HepG2 (cell line): ENCODE measurements around the gene TNP2. TPM values are rescaled to one million over a fixed set of nuclear protein-coding genes. Genes with fewer than 3 reads are reported as not detected.

Source experiments
- ATRX ChIP-seq: sonication (generic); formaldehyde crosslinking; IDR thresholded peaks from 2 replicates; pipeline ENCODE4 v1.4.0; 2020; ENCODE audit warnings: missing genetic modification reagents, borderline replicate concordance
- HNRNPK ChIP-seq: fragments of 200-400 bp; formaldehyde crosslinking; IDR thresholded peaks from 2 replicates; pipeline ENCODE4 v1.6.1; 2018; ENCODE audit warnings: low read length, low read depth, moderate library complexity, mild to moderate bottlenecking; ENCODE audit not compliant: poor library complexity, severe bottlenecking
- HOXA5 ChIP-seq: sonication (generic); formaldehyde crosslinking; IDR thresholded peaks from 2 replicates; pipeline ENCODE4 v1.4.0; 2020; ENCODE audit warnings: missing genetic modification reagents
- KDM6A ChIP-seq: IDR thresholded peaks from 2 replicates; pipeline ENCODE4 v1.6.1; 2016; ENCODE audit warnings: low read depth
- NFE2 ChIP-seq: sonication (generic); formaldehyde crosslinking; IDR thresholded peaks from 2 replicates; pipeline ENCODE4 v1.4.0; 2020; ENCODE audit warnings: missing genetic modification reagents
- NFE2L1 ChIP-seq: sonication (generic); formaldehyde crosslinking; IDR thresholded peaks from 2 replicates; pipeline ENCODE4 v1.4.0; 2020; ENCODE audit warnings: missing genetic modification reagents, mild to moderate bottlenecking, borderline replicate concordance
- NR1H2 ChIP-seq: sonication (generic); formaldehyde crosslinking; IDR thresholded peaks from 2 replicates; pipeline ENCODE4 v1.8.1; 2022; ENCODE audit warnings: low read depth, missing genetic modification reagents, borderline replicate concordance
- POGZ ChIP-seq: sonication (generic); formaldehyde crosslinking; IDR thresholded peaks from 2 replicates; pipeline ENCODE4 v1.4.0; 2020; ENCODE audit warnings: mild to moderate bottlenecking, missing genetic modification reagents
- SUZ12 ChIP-seq: fragments of 150-350 bp; IDR thresholded peaks from 2 replicates; pipeline ENCODE4 v1.6.1; 2014; ENCODE audit warnings: low read depth, low read length
- ZEB1 ChIP-seq: IDR thresholded peaks from 2 replicates; pipeline ENCODE4 v1.6.1; 2012; ENCODE audit warnings: mild to moderate bottlenecking, low read depth, inconsistent platforms; ENCODE audit not compliant: insufficient replicate concordance
- ZFP90 ChIP-seq: sonication (generic); formaldehyde crosslinking; IDR thresholded peaks from 2 replicates; pipeline ENCODE4 v1.8.0; 2022; ENCODE audit warnings: missing genetic modification reagents, mild to moderate bottlenecking, inconsistent platforms, borderline replicate concordance
- ZNF30 ChIP-seq: sonication (generic); formaldehyde crosslinking; IDR thresholded peaks from 2 replicates; pipeline ENCODE4 v1.5.0; 2020; ENCODE audit warnings: mild to moderate bottlenecking, missing genetic modification reagents
- ZNF337 ChIP-seq: sonication (generic); formaldehyde crosslinking; IDR thresholded peaks from 2 replicates; pipeline ENCODE4 v1.5.1; 2020; ENCODE audit warnings: missing genetic modification reagents, low read depth, mild to moderate bottlenecking, borderline replicate concordance
- ZNF543 ChIP-seq: sonication (generic); formaldehyde crosslinking; IDR thresholded peaks from 2 replicates; pipeline ENCODE4 v1.4.0; 2020; ENCODE audit warnings: mild to moderate bottlenecking, missing genetic modification reagents
- ZNF674 ChIP-seq: sonication (generic); formaldehyde crosslinking; IDR thresholded peaks from 2 replicates; pipeline ENCODE4 v1.5.0; 2020; ENCODE audit warnings: low read depth, mild to moderate bottlenecking, missing genetic modification reagents
- ZSCAN12 ChIP-seq: sonication (generic); formaldehyde crosslinking; IDR thresholded peaks from 2 replicates; pipeline ENCODE4 v1.9.0; 2021; ENCODE audit warnings: mild to moderate bottlenecking, missing genetic modification reagents
- polyA plus RNA-seq, 8 experiments: library from polyadenylated mRNA; depleted of rRNA in 3 of 8; stranded (reverse) in 7 of 8; unstranded in 1 of 8; fragments of >200 nt; fragmentation: Illumina TruSeq in 4 of 8; extraction: Trizol in 4 of 8; gene quantifications; 2 replicates each; pipeline versions ENCODE4 v1.2.1 to v1.2.3, GENCODE V29; 2011 to 2016; ENCODE audit warnings: low read depth in 4 of 8, missing spikeins in 1 of 8, mixed read lengths in 1 of 8; ENCODE audit not compliant: insufficient read depth in 1 of 8
- total RNA-seq, 5 experiments: library from RNA; depleted of rRNA; stranded (reverse); fragments of >200 nt; fragmentation: Illumina TruSeq; extraction: Trizol; gene quantifications; 2 replicates each; pipeline ENCODE4 v1.2.3, GENCODE V29; 2016; ENCODE audit warnings: low read depth in 1 of 5
- TF ChIP-seq, protein P1 (sequence below): sonication (generic); formaldehyde crosslinking; IDR thresholded peaks from 2 replicates; pipeline ENCODE4 v1.4.0; 2020; ENCODE audit warnings: missing genetic modification reagents
- TF ChIP-seq, protein P2 (sequence below): sonication (generic); formaldehyde crosslinking; IDR thresholded peaks from 2 replicates; pipeline ENCODE4 v1.4.0; 2020; ENCODE audit warnings: missing genetic modification reagents

The TNP2 gene
- total and polyA plus RNA-seq, 2 of the 13 experiments (the other 11 are each of a cell fraction or from before 2014, with no cell fraction given): not detected

DNA sequence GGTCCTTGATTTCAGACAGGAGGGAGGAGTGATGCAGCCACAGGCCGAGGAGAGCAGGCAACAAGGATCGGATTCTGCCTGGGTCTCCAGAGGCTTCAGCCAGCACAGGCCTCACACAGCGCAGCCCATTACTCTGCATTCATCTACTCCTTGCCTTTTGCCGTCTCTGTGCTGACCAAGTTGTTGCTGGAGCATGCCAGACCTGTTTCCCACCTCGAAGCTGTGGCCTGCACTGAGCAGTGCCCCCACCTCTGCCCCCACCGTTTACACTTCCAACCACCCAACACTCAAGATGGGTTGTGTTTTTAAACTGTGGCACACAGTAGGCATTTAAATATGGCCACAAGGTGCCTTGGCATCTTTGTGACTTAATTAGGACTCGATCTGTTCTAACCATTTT is 5.8 kb upstream of the TNP2 start (continued):
- TF ChIP-seq, protein P1, sequence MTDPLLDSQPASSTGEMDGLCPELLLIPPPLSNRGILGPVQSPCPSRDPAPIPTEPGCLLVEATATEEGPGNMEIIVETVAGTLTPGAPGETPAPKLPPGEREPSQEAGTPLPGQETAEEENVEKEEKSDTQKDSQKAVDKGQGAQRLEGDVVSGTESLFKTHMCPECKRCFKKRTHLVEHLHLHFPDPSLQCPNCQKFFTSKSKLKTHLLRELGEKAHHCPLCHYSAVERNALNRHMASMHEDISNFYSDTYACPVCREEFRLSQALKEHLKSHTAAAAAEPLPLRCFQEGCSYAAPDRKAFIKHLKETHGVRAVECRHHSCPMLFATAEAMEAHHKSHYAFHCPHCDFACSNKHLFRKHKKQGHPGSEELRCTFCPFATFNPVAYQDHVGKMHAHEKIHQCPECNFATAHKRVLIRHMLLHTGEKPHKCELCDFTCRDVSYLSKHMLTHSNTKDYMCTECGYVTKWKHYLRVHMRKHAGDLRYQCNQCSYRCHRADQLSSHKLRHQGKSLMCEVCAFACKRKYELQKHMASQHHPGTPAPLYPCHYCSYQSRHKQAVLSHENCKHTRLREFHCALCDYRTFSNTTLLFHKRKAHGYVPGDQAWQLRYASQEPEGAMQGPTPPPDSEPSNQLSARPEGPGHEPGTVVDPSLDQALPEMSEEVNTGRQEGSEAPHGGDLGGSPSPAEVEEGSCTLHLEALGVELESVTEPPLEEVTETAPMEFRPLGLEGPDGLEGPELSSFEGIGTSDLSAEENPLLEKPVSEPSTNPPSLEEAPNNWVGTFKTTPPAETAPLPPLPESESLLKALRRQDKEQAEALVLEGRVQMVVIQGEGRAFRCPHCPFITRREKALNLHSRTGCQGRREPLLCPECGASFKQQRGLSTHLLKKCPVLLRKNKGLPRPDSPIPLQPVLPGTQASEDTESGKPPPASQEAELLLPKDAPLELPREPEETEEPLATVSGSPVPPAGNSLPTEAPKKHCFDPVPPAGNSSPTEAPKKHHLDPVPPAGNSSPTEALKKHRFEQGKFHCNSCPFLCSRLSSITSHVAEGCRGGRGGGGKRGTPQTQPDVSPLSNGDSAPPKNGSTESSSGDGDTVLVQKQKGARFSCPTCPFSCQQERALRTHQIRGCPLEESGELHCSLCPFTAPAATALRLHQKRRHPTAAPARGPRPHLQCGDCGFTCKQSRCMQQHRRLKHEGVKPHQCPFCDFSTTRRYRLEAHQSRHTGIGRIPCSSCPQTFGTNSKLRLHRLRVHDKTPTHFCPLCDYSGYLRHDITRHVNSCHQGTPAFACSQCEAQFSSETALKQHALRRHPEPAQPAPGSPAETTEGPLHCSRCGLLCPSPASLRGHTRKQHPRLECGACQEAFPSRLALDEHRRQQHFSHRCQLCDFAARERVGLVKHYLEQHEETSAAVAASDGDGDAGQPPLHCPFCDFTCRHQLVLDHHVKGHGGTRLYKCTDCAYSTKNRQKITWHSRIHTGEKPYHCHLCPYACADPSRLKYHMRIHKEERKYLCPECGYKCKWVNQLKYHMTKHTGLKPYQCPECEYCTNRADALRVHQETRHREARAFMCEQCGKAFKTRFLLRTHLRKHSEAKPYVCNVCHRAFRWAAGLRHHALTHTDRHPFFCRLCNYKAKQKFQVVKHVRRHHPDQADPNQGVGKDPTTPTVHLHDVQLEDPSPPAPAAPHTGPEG (CRISPR knock-in tag): no peak
- TF ChIP-seq ATRX (CRISPR knock-in tag): no peak
- no peak for TF ChIP-seq HOXA5 (CRISPR knock-in tag)
- TF ChIP-seq NFE2L1 (CRISPR knock-in tag): no peak
- no peak for TF ChIP-seq ZNF543 (CRISPR knock-in tag)
- no peak for TF ChIP-seq HNRNPK
- no peak for TF ChIP-seq SUZ12
- TF ChIP-seq ZNF337 (CRISPR knock-in tag): no peak
- no peak for TF ChIP-seq ZNF674 (CRISPR knock-in tag)
- TF ChIP-seq ZEB1: no peak
- TF ChIP-seq NFE2 (CRISPR knock-in tag): no peak
- no peak for TF ChIP-seq ZNF30 (CRISPR knock-in tag)
- no peak for TF ChIP-seq ZSCAN12 (CRISPR knock-in tag)
- TF ChIP-seq POGZ: no peak
- TF ChIP-seq NR1H2 (CRISPR knock-in tag): no peak
- no peak for TF ChIP-seq ZFP90 (CRISPR knock-in tag)
- TF ChIP-seq, protein P2, sequence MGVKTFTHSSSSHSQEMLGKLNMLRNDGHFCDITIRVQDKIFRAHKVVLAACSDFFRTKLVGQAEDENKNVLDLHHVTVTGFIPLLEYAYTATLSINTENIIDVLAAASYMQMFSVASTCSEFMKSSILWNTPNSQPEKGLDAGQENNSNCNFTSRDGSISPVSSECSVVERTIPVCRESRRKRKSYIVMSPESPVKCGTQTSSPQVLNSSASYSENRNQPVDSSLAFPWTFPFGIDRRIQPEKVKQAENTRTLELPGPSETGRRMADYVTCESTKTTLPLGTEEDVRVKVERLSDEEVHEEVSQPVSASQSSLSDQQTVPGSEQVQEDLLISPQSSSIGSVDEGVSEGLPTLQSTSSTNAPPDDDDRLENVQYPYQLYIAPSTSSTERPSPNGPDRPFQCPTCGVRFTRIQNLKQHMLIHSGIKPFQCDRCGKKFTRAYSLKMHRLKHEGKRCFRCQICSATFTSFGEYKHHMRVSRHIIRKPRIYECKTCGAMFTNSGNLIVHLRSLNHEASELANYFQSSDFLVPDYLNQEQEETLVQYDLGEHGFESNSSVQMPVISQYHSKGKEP: no peak
- no peak for TF ChIP-seq KDM6A (CRISPR knock-in tag)
- TF ChIP-seq, all 625 proteins: peak for 17
